Activated CD4-positive, alpha-beta memory T cell treated with anti-CD3 and anti-CD28 coated beads, Interleukin-2, amount 10 ng/mL, durations not matched to agents 7 days and 5 days (primary cell): ENCODE measurements around the gene POU3F1. TPM values are rescaled to one million over a fixed set of nuclear protein-coding genes. Genes with fewer than 3 reads are reported as not detected.

Experiments used
- CTCF ChIA-PET: fragments of 350-600 bp; sonication (Branson Sonifier 250); formaldehyde crosslinking; loops from one replicate; lab custom pipeline; 2021; ENCODE audit warnings: antibody characterized with exemption, inconsistent platforms; lab: Charles Lee
- POLR2A ChIA-PET: fragments of 350-600 bp; sonication (Branson Sonifier 250); formaldehyde crosslinking; loops from one replicate; lab custom pipeline; 2021; ENCODE audit warnings: antibody characterized with exemption; lab: Charles Lee
- DNase-seq: peaks from one replicate; pipeline ENCODE4 v3.0.0-alpha.2; 2020
- H3K27ac Mint-ChIP-seq: one replicate; pipeline ENCODE4 v1.8.0; 2021; ENCODE audit warnings: mild to moderate bottlenecking, mixed read lengths
- H3K27me3 Mint-ChIP-seq: one replicate; pipeline ENCODE4 v1.8.0; 2021; ENCODE audit warnings: mixed read lengths
- H3K36me3 Mint-ChIP-seq: one replicate; pipeline ENCODE4 v1.8.0; 2021; ENCODE audit warnings: low read depth, mixed read lengths
- H3K4me1 Mint-ChIP-seq: one replicate; pipeline ENCODE4 v1.8.0; 2021; ENCODE audit warnings: mixed read lengths
- H3K4me3 Mint-ChIP-seq: one replicate; pipeline ENCODE4 v1.8.0; 2021; ENCODE audit warnings: mild to moderate bottlenecking, mixed read lengths
- H3K9me3 Mint-ChIP-seq: one replicate; pipeline ENCODE4 v1.8.0; 2021; ENCODE audit warnings: mixed read lengths
- total RNA-seq, 2 experiments: library from RNA; stranded (reverse); gene quantifications; one replicate each; pipeline ENCODE4 v1.2.3, GENCODE V29; 2021

The POU3F1 gene
- total RNA-seq: not detected

DNA sequence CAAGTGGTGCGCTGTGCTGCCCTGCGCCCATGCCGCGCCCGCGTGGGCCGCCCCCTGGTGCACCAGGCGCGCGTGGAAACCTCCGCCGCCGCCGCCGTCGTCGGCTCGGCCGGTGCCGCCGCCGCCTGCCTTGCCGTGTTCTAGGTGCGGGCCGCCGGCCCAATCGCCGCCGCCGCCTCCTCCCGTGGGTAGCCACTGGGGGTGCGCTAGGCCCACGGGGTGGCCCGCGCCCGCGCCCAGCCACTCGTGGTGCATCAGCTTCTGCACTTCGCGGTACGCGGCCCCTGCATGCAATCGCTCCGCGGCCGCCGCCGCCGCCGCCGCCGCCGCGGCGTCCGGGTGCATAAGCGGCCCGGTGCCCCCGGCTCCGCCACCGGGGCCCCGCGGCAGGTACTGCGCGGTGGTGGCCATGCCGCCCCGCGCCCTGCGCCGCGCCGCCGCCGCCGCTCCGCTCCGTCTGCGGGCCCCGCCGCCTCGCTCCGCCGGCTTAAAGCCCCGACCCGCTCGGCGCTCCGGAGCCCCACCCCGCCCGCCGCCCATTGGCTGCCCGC, at the start of gene POU3F1:
TSS of gene POU3F1 (minus strand) at position 461 of the 551 bp plus-strand sequence. CDS start at position 411, 50 bp downstream.
- DNase-seq: no peak
- Mint-ChIP-seq H3K4me1 (peaks cover 14% of the 10 kb centered on the region), H3K4me3 (peak within 1 kb of the TSS; percentile 71), H3K36me3 (no peaks in the 10 kb centered on the region), H3K9me3 (no peaks in the 10 kb centered on the region), H3K27ac (no peak within 1 kb of the TSS), H3K27me3 (peaks cover 54% of the 10 kb centered on the region)
- ChIA-PET CTCF (interaction anchor here (0.7 to 1.0 kb wide), 2 partner anchors 57 to 186 kb away, joined by 3 read pairs; partner anchors contain the start of gene SF3A3), POLR2A (interaction anchor here (0.9 kb wide), 1 partner anchor 20 kb away, joined by 5 read pairs; no protein-coding TSS in a partner anchor)

DNA sequence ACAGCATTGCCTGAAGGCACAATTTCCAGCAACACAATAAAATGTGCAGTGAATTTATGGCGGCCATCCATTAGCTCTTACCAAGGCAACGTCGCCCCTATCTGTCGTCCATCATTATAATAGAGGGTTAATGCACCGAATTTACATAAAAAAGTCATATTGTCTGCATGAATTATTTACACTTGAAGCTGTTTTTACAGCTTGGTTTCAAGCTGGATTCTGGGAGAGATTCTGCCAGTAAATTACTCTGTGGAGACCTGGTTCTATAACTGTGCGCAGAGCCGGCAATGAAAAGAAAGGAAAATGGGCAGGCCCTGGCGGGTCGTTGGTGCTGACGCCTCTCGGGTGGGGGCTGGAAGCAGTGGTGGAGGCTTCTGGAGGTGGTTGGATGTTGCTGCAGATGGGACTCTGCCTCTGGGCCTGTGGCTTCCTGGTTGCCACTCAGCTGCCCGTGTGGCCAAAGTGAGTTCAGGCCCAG, 48.9 kb upstream of the POU3F1 start:
- no peaks in the 10 kb centered on the region for H3K9me3 Mint-ChIP-seq
- no peaks in the 10 kb centered on the region for H3K4me1 Mint-ChIP-seq
- ChIA-PET CTCF (no interaction called here), POLR2A (no interaction called here)
- H3K27me3 Mint-ChIP-seq: peaks cover 27% of the 10 kb centered on the region
- H3K4me3 Mint-ChIP-seq: no peak overlapping the region
- no peak overlapping the region for H3K27ac Mint-ChIP-seq
- no peak for DNase-seq
- H3K36me3 Mint-ChIP-seq: no peaks in the 10 kb centered on the region

DNA sequence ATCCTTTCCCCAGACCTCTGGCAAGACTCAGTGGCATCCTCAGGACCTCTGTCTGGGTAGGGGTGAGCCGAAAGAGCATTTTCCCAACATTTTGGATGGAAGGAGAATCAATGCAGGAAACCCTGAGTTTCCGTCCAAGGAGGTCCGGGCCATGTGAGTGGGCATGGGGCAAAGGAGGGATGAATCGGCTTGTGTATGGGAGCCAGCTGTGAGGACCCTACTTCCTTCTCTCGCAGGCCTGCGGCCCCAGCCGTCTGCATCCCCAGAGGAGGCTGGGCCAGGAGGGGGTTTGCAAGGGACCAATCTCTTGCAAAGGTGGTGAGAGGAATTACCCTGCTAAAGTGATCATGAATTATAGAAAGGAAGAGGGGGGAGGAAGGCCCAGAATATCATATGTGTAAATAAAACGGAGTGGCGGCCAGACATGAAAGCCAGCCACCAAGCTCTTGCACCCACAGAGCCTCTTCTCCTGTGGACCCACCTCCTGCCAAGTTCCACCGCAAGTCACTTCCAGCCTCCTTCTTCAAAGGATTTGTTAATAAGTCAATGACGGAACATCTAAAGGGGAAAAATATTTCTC, 48.2 kb upstream of the POU3F1 start:
- POLR2A ChIA-PET: no interaction called here
- Mint-ChIP-seq H3K4me3 (no peak overlapping the region), H3K27me3 (peaks cover 30% of the 10 kb centered on the region), H3K36me3 (no peaks in the 10 kb centered on the region), H3K27ac (no peak overlapping the region), H3K9me3 (no peaks in the 10 kb centered on the region), H3K4me1 (no peaks in the 10 kb centered on the region)
- no peak for DNase-seq
- CTCF ChIA-PET: no interaction called here

DNA sequence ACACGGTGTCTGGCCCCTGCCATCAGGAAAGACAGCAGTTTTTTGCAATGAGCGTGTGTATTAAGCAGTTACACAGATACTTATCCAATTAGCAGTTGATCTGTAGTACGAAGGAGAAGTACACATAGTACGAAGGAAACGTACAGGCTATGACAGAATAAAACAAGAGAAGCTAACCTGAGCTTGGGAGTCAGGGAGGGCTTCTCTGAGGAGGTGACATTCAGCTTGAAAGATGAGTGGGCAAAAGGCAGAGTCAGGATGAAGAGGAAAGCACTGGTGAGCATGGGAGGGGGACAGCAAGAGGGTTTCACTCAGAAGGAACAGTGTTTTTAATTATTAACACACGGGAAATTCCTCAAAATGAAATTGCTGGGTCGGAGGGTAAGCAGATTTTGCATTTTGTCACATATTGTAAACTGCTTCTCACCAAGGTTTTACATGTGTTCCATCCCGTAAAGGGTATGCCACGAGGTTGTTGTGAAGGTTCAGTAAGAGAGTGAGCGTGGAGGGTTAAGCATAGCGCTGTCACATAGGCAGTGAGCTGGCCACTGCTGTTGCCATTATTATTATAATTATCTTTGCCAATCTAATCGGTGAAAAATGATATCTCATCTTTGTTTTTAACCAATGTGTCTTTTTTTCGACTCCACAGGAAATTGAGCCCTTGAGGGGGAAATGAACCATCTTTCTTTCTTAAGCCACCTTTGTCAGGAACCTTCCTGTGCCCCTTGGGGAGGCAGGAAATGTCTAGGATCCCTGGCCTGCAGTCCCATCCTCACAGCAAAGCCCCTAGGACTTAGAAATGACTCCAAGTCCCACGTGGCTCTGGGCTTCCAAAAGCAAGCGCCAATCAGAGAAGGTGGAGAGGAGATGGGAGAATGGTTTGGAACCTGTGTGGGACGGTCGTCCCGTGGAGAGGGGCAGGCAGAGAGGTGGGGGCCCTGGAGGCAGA, 47.3 kb upstream of the POU3F1 start:
- ChIA-PET CTCF (no interaction called here), POLR2A (no interaction called here)
- no peak overlapping the region for H3K27ac Mint-ChIP-seq
- H3K27me3 Mint-ChIP-seq: peaks cover 34% of the 10 kb centered on the region
- no peaks in the 10 kb centered on the region for H3K4me1 Mint-ChIP-seq
- H3K4me3 Mint-ChIP-seq: no peak overlapping the region
- no peaks in the 10 kb centered on the region for H3K36me3 Mint-ChIP-seq
- DNase-seq: no peak
- H3K9me3 Mint-ChIP-seq: no peaks in the 10 kb centered on the region

DNA sequence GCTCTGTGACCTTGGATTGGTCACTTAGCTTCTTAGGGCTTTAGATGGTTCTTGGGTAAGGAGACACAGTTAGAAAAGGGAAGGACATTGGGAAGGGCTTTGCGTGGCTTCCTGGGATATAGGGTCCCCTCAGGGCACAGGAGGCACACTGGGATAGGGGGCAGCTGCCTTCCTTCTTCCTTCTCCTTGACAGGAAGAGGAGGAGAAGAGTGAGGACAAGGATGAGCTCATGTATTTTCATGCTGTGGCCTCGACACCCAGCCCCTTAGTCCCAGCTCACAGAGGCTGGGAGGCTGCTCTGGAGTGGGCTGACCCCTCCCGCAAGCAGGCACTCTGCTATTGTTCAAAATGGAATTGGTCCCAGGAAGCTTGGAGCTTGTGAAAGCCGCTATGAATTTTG, 45.7 kb upstream of the POU3F1 start:
- Mint-ChIP-seq H3K4me1 (no peaks in the 10 kb centered on the region), H3K27me3 (peaks cover 35% of the 10 kb centered on the region), H3K27ac (no peak overlapping the region), H3K4me3 (no peak overlapping the region), H3K9me3 (no peaks in the 10 kb centered on the region), H3K36me3 (no peaks in the 10 kb centered on the region)
- DNase-seq: no peak
- ChIA-PET CTCF (no interaction called here), POLR2A (interaction anchor here (0.6 kb wide), 1 partner anchor 102 kb away, joined by 3 read pairs; no protein-coding TSS in a partner anchor)

DNA sequence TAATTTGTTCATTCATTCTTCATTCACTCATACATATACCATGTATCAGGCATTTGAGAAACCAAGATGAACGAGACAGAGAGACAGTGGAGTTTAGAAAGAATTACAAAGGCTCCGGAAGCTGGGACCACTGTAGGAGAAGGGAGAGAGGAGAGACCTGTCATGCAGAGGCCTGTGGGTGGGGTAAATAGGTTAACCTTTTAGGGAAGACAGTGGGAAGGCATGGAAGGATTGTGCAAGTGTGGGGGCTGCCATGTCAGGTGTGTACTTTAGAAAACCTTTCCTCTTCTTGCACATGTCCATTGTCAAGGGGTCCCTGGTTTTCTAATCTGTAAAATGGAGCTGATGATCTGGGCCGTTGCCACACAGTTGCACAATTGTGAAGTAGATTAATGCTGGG, 44.2 kb upstream of the POU3F1 start:
- Mint-ChIP-seq H3K27me3 (peaks cover 35% of the 10 kb centered on the region), H3K27ac (no peak overlapping the region), H3K4me1 (no peaks in the 10 kb centered on the region), H3K36me3 (no peaks in the 10 kb centered on the region), H3K4me3 (no peak overlapping the region), H3K9me3 (no peaks in the 10 kb centered on the region)
- POLR2A ChIA-PET: no interaction called here
- DNase-seq: no peak
- CTCF ChIA-PET: no interaction called here

DNA sequence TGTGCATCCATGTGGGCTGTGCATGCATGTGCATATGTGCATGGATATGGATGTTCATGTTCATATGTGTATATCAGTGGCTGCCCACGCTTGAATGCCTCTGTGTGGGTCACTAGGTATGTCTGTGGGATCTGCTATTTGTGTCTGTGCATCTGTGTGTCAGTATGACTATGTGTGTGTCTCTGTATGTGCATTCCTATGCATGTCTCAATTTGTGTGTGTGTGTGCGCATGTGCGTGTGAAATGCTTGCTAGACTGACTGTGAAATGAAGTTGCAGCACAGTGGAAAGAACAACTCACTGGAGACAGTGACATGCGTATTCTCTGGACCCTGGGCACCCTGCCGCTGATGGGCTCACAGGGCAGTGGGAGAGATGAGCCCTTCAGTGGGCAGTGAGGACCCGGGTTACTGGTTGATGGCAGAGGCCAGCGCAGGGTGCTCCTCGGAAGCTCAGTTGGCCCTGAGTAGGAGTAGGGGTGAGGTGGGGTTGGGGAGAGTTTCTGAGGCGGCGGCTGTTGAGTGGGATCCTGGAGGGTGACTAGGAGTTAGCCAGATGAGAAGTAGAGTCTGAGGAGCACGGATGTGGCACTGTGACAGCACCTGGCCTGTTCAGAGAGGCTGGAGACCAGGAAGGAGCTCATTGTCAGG, 43.2 kb upstream of the POU3F1 start:
- H3K4me1 Mint-ChIP-seq: no peaks in the 10 kb centered on the region
- no peak for DNase-seq
- ChIA-PET CTCF (no interaction called here), POLR2A (no interaction called here)
- no peak overlapping the region for H3K4me3 Mint-ChIP-seq
- H3K27me3 Mint-ChIP-seq: peaks cover 32% of the 10 kb centered on the region
- no peaks in the 10 kb centered on the region for H3K36me3 Mint-ChIP-seq
- no peak overlapping the region for H3K27ac Mint-ChIP-seq
- H3K9me3 Mint-ChIP-seq: no peaks in the 10 kb centered on the region

DNA sequence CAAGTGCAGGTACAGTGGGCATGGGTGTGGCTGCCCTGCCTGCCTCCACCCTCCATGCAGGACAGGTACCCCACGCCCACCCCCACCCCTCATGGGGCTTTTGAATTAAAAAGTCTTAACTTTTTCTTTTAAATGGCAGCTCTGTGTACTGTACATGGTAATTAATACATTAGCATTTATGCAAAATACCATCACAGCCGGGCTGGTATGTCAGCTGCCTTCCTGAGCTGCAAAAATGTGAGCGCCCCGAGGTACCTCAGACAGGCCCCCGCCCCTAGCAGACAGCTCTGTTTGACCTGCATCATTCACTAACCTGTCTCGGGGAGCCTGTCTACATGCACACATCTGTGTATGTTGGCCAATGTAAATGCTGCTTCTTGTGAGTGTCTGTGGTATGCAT, 42.2 kb upstream of the POU3F1 start:
- Mint-ChIP-seq H3K27ac (no peak overlapping the region), H3K36me3 (no peaks in the 10 kb centered on the region), H3K9me3 (no peaks in the 10 kb centered on the region), H3K4me1 (no peaks in the 10 kb centered on the region), H3K27me3 (peaks cover 28% of the 10 kb centered on the region), H3K4me3 (no peak overlapping the region)
- DNase-seq: no peak
- ChIA-PET POLR2A (interaction anchor here (0.7 kb wide), 1 partner anchor 11 kb away, joined by 4 read pairs; no protein-coding TSS in a partner anchor), CTCF (no interaction called here)

DNA sequence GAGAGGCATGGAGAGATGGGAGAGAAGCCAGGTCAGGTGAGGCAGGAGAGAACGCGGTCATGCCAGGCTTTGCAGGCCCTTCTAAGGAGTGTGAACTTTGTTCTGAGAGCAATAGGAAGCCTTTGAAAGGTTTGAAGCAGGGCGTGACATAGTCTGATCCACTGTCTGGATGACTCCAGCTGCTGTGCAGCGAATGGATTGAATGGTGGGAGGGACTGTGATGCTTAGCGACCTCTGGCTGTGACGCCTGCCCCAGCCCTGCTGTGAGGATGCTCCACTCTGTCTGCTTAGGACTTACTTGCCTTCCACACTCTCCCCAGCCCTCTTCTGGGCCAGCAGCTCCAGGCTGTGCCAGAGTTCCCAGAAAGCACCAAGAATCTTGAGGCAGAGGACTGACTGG, 41.8 kb upstream of the POU3F1 start:
- ChIA-PET POLR2A (no interaction called here), CTCF (no interaction called here)
- no peaks in the 10 kb centered on the region for H3K4me1 Mint-ChIP-seq
- no peaks in the 10 kb centered on the region for H3K9me3 Mint-ChIP-seq
- H3K36me3 Mint-ChIP-seq: no peaks in the 10 kb centered on the region
- DNase-seq: no peak
- H3K27ac Mint-ChIP-seq: no peak overlapping the region
- H3K27me3 Mint-ChIP-seq: peaks cover 24% of the 10 kb centered on the region
- H3K4me3 Mint-ChIP-seq: no peak overlapping the region

DNA sequence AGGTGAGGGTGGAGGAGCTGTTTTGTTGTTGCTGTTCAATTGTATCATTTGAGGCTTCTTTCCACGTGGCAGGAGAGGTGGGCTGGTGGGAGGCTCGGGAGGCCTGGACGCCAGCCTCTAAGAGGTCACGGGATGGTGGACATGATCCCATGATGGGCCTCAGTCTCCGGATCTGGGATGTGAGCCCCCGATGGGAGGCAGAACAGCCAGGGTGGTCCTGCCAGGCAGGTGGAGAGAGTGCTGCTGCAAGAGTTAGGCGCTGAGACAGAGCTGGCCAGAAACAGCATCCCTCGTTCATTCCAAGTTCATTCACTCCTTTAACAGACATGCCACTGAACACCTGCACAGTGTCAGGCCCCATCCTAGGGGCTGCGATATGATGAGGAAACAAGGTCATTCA, 41.1 kb upstream of the POU3F1 start:
- DNase-seq: no peak
- H3K4me1 Mint-ChIP-seq: no peaks in the 10 kb centered on the region
- ChIA-PET CTCF (no interaction called here), POLR2A (no interaction called here)
- no peaks in the 10 kb centered on the region for H3K36me3 Mint-ChIP-seq
- H3K4me3 Mint-ChIP-seq: no peak overlapping the region
- H3K27me3 Mint-ChIP-seq: peaks cover 19% of the 10 kb centered on the region
- no peaks in the 10 kb centered on the region for H3K9me3 Mint-ChIP-seq
- H3K27ac Mint-ChIP-seq: no peak overlapping the region

DNA sequence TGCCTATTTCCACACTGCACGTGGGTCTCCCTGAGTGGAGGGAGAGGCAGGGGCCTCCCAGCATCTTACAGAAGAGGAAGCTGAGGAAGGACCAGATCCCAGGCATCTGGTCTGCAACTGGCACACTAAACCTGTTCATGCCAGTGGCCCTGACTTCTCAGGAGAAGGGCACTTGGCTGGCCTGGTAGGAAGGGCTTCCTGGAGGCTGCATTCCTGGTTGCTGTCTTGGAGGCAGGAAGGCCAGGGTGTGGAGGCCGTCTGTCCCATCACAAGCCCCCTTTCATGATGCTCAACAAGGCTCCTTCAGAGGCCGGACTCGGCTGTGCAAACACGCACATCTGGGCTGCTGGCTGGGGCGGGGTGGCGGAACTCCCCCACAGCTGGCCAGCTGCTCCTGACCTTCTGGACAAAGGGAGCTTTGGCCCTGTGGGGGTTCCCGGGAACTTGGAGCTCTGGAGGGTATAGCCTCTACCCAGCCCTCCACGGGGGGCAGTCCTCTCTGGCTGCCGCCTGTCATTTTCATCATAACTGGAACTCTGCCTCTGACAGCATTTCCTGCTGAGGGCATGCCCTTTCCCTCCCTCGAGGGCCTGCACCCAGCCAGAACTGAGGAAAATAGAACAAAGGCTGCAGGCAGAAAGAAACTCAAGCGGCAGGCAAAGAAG, 39.2 kb upstream of the POU3F1 start:
- Mint-ChIP-seq H3K36me3 (no peaks in the 10 kb centered on the region), H3K4me1 (no peaks in the 10 kb centered on the region), H3K27ac (no peak overlapping the region), H3K4me3 (no peak overlapping the region), H3K27me3 (peaks cover 14% of the 10 kb centered on the region), H3K9me3 (no peaks in the 10 kb centered on the region)
- POLR2A ChIA-PET: no interaction called here
- no peak for DNase-seq
- CTCF ChIA-PET: no interaction called here

DNA sequence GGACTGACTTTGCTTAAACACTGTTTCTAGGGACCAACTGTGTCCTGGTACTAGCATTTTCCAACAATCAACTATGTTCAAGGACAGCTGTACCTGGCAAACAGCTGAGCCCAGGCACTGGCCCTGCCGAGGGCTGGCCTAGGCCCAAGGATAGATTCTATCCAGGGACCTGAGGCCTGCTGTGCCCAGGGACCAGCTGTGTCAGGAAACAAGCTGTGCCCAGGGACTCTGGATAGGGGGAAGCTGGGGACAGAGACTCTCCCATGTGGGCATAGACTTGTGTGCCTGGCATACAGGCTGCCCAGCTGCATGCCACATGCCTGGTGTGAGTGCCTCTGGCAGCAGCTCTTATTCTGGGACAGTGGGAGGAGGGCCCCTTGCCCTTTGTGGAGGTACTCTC, 38.1 kb upstream of the POU3F1 start:
- no peaks in the 10 kb centered on the region for H3K9me3 Mint-ChIP-seq
- POLR2A ChIA-PET: no interaction called here
- no peak overlapping the region for H3K4me3 Mint-ChIP-seq
- H3K4me1 Mint-ChIP-seq: no peaks in the 10 kb centered on the region
- H3K27ac Mint-ChIP-seq: no peak overlapping the region
- DNase-seq: no peak
- CTCF ChIA-PET: no interaction called here
- H3K27me3 Mint-ChIP-seq: peaks cover 7% of the 10 kb centered on the region
- H3K36me3 Mint-ChIP-seq: no peaks in the 10 kb centered on the region
